Hepatocyte (in vitro differentiated cells): ENCODE data around the gene HRK. TPM values are rescaled to one million over a fixed set of nuclear protein-coding genes. Genes with fewer than 3 reads are reported as not detected.

ENCODE experiments used
- DNase-seq: peaks from one replicate; pipeline ENCODE4 v3.0.0-alpha.2; 2016; ENCODE audit warnings: low spot score
- H2AFZ ChIP-seq: fragments of 200-600 bp; sonication (generic); 2 replicates; pipeline ENCODE4 v1.6.0; 2016; ENCODE audit warnings: antibody characterized with exemption, mild to moderate bottlenecking
- H3K27ac ChIP-seq: fragments of 200-600 bp; sonication (generic); 2 replicates; pipeline ENCODE4 v1.5.1; 2016; ENCODE audit warnings: mild to moderate bottlenecking
- H3K27me3 ChIP-seq: fragments of 200-600 bp; sonication (generic); 2 replicates; pipeline ENCODE4 v1.6.1; 2016
- H3K36me3 ChIP-seq: fragments of 200-600 bp; sonication (generic); replicated peaks from 2 replicates; pipeline ENCODE4 v1.5.1; 2016; ENCODE audit warnings: low read depth; ENCODE audit not compliant: insufficient read depth
- H3K4me1 ChIP-seq: fragments of 200-600 bp; sonication (generic); 2 replicates; pipeline ENCODE4 v1.5.1; 2016; ENCODE audit warnings: mild to moderate bottlenecking, moderate library complexity; ENCODE audit not compliant: insufficient read depth
- H3K4me2 ChIP-seq: fragments of 200-600 bp; sonication (generic); 2 replicates; pipeline ENCODE4 v1.6.0; 2016
- H3K4me3 ChIP-seq: fragments of 200-600 bp; sonication (generic); 2 replicates; pipeline ENCODE4 v1.5.1; 2016; ENCODE audit warnings: mild to moderate bottlenecking
- H3K79me2 ChIP-seq: fragments of 200-600 bp; sonication (generic); 2 replicates; pipeline ENCODE4 v1.6.0; 2017; ENCODE audit warnings: mild to moderate bottlenecking
- H3K9me2 ChIP-seq: fragments of 200-600 bp; sonication (generic); replicated peaks from 2 replicates; pipeline ENCODE4 v1.6.0; 2017; ENCODE audit warnings: mild to moderate bottlenecking; ENCODE audit not compliant: insufficient read depth
- H3K9me3 ChIP-seq: fragments of 200-600 bp; sonication (generic); 2 replicates; pipeline ENCODE4 v1.5.1; 2016; ENCODE audit warnings: low read depth, mild to moderate bottlenecking
- H4K20me1 ChIP-seq: fragments of 200-600 bp; sonication (generic); 2 replicates; pipeline ENCODE4 v1.6.0; 2016; ENCODE audit warnings: mild to moderate bottlenecking; ENCODE audit not compliant: insufficient read depth, poor library complexity, severe bottlenecking
- EZH2 ChIP-seq: fragments of 200-600 bp; sonication (generic); IDR thresholded peaks from 2 replicates; pipeline ENCODE4 v1.6.1; 2016; ENCODE audit warnings: antibody characterized with exemption, mild to moderate bottlenecking, borderline replicate concordance
- EZH2phosphoT487 ChIP-seq: fragments of 200-600 bp; sonication (generic); IDR thresholded peaks from one replicate; pipeline ENCODE4 v1.6.1; 2018; ENCODE audit warnings: antibody characterized with exemption, mild to moderate bottlenecking, low read depth, moderate library complexity; ENCODE audit not compliant: unreplicated experiment, severe bottlenecking
- WGBS: methylation state at CpG from one replicate; pipeline ENCODE4 v1.1.6; 2016; ENCODE audit warnings: low lambda C conversion rate; ENCODE audit errors: missing lambda C conversion rate; 5-methylcytosine and 5-hydroxymethylcytosine counted together
- polyA plus RNA-seq: library from polyadenylated mRNA; unstranded; fragments of >200 nt; fragmentation: Nextera tagmentation; extraction: Ambion mirVana; gene quantifications from 2 replicates; pipeline ENCODE4 v1.2.1, GENCODE V29; 2016
- total RNA-seq: library from RNA; depleted of rRNA; stranded (reverse); fragments of >200 nt; gene quantifications from 2 replicates; pipeline ENCODE4 v1.2.3, GENCODE V29; 2014
- TF ChIP-seq, protein P1 (sequence below): fragments of 200-600 bp; sonication (generic); IDR thresholded peaks from 2 replicates; pipeline ENCODE4 v1.5.1; 2016; ENCODE audit warnings: antibody characterized with exemption, mild to moderate bottlenecking; ENCODE audit not compliant: poor library complexity

HRK gene
- total and polyA plus RNA-seq, 2 experiments from 2014 or later: 0.18 TPM; not detected in 1

DNA sequence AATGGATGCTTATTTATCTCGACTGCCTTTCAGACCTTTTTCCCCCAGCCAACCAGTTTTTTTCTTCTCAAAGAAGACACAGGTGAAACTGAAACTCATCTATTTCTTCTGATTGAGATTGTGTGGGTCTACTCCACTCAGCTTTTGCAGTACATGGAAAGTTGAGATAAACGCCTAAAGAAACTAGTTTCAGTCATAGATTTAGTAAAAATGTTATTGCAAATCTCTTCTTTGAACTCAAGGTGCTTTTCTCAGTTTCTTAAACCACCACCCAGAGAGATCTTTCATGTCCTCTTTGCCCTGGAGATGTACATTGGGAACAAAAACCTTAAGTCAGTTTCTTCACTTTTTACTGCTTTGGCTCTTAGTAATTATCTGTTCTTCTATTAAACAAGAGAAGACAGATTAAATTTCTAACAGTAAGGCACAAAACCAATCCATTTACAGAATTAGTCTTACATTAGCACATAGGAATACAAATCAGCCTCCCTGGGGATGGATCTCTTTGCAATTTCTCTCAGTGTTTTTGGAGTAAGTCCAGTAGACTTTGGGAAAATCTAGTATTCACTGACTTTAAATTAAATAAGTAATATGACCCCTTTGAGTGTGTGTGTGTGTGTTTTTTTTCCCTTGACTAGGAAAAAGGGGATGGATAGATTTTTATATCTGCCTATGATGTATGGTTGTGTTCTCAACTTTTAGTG, 41.1 kb upstream of the HRK start:
- no peak for DNase-seq
- no peak overlapping the region for H3K4me3 ChIP-seq
- H2AFZ ChIP-seq: no peak overlapping the region
- peaks cover 19% of the 10 kb centered on the region for H3K4me1 ChIP-seq
- H4K20me1 ChIP-seq: peaks cover 27% of the 10 kb centered on the region
- H3K9me3 ChIP-seq: no peaks in the 10 kb centered on the region
- no peak overlapping the region for H3K4me2 ChIP-seq
- WGBS: 91% methylated on average over 2 of the region's 2 CpGs
- H3K27me3 ChIP-seq: no peaks in the 10 kb centered on the region
- TF ChIP-seq EZH2 (no peak), EZH2phosphoT487 (no peak)
- TF ChIP-seq, protein P1, sequence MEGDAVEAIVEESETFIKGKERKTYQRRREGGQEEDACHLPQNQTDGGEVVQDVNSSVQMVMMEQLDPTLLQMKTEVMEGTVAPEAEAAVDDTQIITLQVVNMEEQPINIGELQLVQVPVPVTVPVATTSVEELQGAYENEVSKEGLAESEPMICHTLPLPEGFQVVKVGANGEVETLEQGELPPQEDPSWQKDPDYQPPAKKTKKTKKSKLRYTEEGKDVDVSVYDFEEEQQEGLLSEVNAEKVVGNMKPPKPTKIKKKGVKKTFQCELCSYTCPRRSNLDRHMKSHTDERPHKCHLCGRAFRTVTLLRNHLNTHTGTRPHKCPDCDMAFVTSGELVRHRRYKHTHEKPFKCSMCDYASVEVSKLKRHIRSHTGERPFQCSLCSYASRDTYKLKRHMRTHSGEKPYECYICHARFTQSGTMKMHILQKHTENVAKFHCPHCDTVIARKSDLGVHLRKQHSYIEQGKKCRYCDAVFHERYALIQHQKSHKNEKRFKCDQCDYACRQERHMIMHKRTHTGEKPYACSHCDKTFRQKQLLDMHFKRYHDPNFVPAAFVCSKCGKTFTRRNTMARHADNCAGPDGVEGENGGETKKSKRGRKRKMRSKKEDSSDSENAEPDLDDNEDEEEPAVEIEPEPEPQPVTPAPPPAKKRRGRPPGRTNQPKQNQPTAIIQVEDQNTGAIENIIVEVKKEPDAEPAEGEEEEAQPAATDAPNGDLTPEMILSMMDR: no peak
- no peaks in the 10 kb centered on the region for H3K9me2 ChIP-seq
- H3K27ac ChIP-seq: no peak overlapping the region
- H3K79me2 ChIP-seq: peaks cover 84% of the 10 kb centered on the region
- no peaks in the 10 kb centered on the region for H3K36me3 ChIP-seq

DNA sequence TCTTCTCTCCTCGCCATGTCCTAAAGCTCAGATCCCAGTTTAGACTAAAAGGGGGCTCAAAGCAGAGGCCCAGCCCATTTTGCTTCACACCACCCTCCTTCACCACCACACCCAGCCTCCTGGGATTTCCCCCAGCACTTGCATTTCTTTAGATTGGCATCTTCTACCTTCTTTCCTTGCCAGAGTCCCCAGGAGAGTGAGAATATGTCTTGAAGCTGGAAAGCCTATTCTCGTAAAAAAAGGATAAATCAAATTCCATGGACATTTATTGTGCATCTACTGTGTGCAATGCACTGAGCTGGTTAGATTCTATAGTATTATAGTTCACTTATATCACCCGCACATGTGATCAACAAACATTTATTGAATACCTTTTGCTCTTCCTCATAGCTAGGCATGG, 39.7 kb upstream of the HRK start:
- peaks cover 27% of the 10 kb centered on the region for H4K20me1 ChIP-seq
- no peak overlapping the region for H3K4me2 ChIP-seq
- no peaks in the 10 kb centered on the region for H3K27me3 ChIP-seq
- no peak for DNase-seq
- no peaks in the 10 kb centered on the region for H3K36me3 ChIP-seq
- peaks cover 21% of the 10 kb centered on the region for H3K4me1 ChIP-seq
- H3K79me2 ChIP-seq: peaks cover 79% of the 10 kb centered on the region
- H3K9me2 ChIP-seq: no peaks in the 10 kb centered on the region
- H3K9me3 ChIP-seq: no peaks in the 10 kb centered on the region
- H3K27ac ChIP-seq: no peak overlapping the region
- TF ChIP-seq EZH2 (no peak), EZH2phosphoT487 (no peak)
- TF ChIP-seq, protein P1: no peak
- H3K4me3 ChIP-seq: no peak overlapping the region
- H2AFZ ChIP-seq: no peak overlapping the region
- WGBS: 97% methylated on average over 3 of the region's 3 CpGs

DNA sequence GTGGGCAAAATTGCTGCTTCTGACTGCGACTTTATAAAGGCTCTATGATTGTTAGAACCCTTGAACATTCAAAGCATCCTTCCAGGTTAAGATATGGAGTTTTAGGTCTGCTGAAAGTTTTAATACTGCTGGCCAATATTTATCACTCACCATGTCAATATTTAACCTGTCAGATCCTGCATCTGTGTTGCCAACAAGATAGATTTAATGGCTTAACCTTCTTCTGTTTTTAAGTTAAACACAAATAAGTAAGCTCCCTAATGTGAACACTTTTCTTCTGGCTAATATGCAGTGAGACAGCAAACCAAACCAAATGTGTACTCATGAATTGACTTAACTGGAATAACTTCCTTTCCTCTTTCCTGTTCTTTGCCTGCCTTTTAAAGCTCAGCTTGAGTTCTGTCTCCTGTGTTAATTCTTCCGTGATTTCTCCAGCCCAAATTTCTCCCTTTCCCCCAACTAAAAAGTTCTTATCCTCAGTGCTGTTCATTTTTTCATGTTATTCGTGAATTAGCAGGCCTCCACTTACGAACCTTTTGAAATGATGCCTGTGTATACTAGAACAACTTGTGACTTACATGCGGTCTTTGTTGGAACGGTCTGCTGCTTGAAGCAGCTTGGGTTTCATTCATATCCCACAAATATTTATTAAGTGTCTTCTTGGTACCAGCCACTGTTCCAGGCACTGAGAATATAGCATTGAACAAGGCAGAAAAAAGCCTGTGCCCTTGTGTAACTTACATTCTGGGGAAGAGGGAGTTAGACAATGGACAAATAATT, 38.7 kb upstream of the HRK start:
- TF ChIP-seq, protein P1: no peak
- no peak for TF ChIP-seq EZH2phosphoT487
- TF ChIP-seq EZH2: no peak
- Histone ChIP-seq H4K20me1 (peaks cover 21% of the 10 kb centered on the region), H2AFZ (no peak overlapping the region), H3K4me2 (peak overlapping the region; percentile 8), H3K4me3 (no peak overlapping the region), H3K9me3 (no peaks in the 10 kb centered on the region), H3K9me2 (no peaks in the 10 kb centered on the region), H3K79me2 (peaks cover 73% of the 10 kb centered on the region), H3K4me1 (peaks cover 28% of the 10 kb centered on the region), H3K27me3 (no peaks in the 10 kb centered on the region), H3K27ac (peak overlapping the region; percentile 16), H3K36me3 (no peaks in the 10 kb centered on the region)
- 82% methylated on average over 6 of the region's 6 CpGs for WGBS
- no peak for DNase-seq
